Skin of body (tissue), 2 donors: ENCODE measurements around the gene CA9. TPM values are rescaled to one million over a fixed set of nuclear protein-coding genes. Genes with fewer than 3 reads are reported as not detected.

Experiments
- DNase-seq: peaks from one replicate; lab custom pipeline; 2025; lab: John Stamatoyannopoulos, UW
- total RNA-seq: library from RNA; depleted of rRNA; stranded (reverse); fragments of >200 nt; gene quantifications from one replicate; pipeline ENCODE4 v1.2.3, GENCODE V29; 2014

The CA9 gene
- total RNA-seq, 1 donor from 2014 or later, result 2.2 TPM

GRCh38 chr9:35690614-35691333 lies 17.0 kb downstream of the CA9 start:
- DNase-seq, result no peak

DNA sequence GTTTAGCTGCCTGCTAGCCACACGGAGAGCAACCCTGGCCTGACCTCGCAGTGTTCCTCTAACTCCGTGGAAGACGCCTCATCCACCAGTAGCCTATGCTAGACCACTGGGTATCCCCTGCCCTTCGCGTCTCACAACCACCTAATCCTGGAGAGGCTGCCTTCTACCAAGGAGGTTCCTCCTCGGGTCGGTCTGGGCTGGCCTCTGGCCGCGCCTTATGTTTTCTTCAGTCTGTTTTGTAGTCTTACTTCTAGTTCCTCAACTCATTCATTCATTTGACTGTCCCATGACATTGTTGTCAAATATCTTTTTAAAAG lies 17.6 kb downstream of the CA9 start:
- DNase-seq, result no peak

- no peak for DNase-seq
Measured at GRCh38 chr9:35691757-35692301, 18.1 kb downstream of the CA9 start.

DNA sequence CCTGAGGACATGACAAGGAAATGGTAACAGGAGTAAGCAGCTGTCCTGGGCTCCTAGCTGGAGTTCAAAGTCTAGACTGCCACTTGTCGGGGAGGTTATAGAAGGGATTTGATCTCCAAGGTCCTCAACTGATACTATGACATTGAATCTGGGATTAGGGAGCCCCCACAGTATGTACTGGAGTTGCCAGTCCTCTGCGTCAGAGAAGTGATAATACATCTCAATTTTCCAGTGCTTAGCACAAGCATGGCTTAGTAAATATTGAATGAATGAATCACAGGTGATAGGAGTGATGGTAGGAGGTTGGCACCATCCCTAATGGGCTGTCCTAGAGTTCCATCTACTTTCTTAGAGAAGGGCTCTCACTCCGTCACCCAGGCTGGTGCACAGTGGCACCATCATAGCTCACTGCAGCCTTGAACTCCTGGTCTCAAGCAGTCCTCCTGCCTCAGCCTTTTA lies 22.2 kb downstream of the CA9 start:
- no peak for DNase-seq

GRCh38 chr9:35696520-35697215 lies 22.9 kb downstream of the CA9 start:
- peak; percentile 5 for DNase-seq

DNA sequence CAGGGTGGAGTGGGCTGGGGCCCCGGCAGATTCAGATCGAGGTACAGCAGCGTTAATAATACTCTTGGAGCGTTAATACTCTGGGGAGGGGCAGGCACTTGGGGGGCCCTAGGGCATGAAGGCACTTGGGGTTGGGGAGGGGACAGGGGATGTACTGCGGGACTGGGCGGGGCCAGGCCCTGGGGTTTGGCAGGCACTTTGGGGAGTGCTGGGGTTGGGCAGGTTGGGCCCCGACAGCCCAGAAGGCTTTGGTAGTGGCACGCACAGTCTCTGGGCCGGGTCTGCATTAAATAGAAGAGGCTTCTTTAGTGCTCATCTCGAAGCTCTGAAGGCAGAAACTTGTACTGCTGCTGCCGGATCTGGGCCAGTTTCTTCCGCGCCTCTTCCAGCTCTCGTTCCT lies 23.8 kb downstream of the CA9 start:
- no peak for DNase-seq

DNA sequence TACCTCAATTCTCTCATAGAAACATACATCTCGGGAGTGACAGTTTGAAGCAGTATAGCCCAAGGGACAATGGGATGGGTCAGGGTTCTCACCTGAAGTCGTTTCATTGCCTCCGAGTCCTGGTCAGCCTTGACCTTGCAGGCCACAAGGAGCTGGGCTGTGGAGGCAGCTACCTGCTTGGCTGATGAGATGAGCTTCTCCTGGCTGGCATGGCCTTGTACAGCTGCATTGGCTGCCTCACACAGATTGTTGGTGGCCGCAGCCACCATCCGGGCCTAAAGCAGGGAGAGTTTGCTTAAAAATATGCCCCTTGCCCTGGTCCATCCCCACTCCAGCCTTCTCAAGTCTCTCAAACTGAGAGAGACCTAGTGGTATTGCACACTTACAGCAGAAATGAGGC lies 24.5 kb downstream of the CA9 start:
- no peak for DNase-seq

GRCh38 chr9:35700031-35700430 lies 26.3 kb downstream of the CA9 start:
- no peak for DNase-seq

DNA sequence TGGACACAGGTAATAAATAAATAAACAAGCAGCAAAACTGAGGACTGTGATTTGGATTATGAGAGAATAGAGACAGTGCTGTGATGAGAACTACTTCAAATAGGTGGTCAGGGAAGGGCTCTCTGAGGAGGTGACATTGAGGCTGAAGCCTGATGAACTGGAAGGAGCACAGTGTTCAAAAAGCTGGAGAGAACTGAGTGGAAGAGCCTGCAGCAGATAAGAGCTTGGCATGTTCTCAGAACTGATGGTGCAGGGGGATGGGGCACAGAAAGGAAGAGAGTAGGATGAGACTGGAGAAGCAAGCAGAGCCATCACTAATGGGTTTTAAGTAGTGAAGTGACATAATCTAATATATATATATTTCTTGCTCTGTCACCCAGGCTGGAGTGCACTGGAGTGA lies 27.2 kb downstream of the CA9 start:
- DNase-seq, result no peak

DNA sequence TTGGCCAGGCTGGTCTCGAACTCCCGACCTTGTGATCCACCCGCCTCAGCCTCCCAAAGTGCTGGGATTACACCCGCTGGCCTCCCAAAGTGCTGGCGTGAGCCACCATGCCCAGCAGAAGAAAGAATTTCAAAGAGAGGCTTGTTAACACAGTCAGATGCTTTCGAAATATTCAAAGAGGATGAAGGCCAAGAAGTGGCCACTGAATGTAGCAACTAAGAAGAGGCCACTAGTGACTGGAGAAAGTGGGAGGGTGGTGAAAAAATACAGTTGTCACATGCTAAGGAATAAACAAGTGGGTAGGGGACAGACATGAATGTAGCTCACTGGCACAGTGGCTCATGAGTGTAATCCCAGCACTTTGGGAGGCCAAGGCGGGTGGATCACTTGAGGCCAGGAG lies 29.0 kb downstream of the CA9 start:
- no peak for DNase-seq

DNA sequence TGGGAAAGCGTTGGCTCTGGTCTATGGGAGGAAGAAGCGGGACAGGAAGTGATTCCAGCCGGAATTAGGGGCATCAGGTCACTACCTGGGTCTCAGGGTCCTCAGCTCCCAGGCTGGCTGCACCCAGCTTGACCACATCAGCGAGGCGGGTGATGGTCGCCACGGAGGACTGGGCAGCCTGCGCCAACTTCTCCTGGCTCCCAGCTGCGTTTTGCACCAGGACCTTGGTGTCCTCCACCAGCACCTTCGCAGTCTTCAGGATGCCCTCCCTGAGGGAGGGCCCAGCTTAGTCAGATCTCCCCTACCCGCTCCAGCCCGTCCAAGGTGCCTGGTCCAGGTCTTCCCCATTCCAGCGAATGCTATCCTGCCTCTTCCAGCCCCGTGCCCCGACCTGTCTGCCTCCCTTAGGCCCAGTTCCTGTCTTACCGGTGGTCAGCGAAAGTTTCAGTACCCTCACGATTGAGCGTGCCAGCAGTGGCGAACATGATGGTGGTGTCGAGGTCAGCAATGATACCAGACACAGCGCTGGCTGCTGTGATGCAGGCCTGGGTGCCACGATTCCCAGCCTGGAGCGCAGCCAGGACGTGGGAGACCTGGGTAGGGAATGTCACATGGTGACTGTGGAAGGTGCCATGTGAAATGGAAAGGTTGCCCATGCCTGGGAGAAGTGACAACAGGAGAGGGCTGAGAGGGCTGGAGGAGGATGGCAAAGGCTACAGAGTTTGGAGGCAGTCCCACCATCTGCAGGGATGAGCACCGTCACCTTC lies 30.4 kb downstream of the CA9 start:
- no peak for DNase-seq

DNA sequence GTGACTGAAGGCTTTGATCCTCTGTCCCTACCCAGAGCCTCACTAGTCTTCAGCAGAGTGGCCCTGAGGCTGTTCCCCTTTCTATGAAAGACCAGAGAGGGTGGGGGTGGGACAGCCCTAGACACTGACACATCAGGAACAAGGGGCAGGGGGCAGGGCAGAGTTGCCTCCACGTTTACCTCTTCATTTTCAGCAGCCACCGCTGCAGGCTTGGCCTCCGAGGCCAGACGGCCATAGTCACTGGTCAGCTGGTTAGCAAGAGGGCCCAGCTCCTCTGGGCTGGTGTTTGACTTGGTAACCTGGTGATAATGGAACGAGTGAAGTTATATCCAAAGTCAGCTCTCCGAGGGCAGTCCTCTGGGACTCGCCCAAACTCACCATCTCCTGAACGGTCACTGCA lies 31.6 kb downstream of the CA9 start:
- DNase-seq, result no peak

GRCh38 chr9:35705836-35706430 lies 32.2 kb downstream of the CA9 start:
- DNase-seq, result no peak

- no peak for DNase-seq
Measured at GRCh38 chr9:35706951-35707350, 33.2 kb downstream of the CA9 start.

DNA sequence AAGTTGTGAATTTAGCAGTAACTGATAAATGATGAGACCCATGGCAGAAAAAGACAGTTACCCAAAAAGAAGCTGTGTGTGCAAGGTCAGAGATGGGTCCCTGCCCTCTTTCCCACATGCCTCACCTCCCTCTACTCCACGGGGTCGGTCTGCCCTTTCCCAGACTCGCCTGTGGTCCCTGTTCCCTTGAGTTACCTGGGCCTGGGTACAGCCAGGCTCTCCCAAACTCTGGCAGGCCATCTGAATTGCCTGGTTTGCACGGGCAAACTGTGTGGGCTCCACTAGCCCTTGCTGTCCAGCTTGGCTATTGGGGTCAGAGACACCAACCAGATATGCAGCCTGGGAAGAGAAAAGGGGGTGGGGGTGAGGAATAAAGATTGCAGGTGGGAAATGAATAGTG lies 34.4 kb downstream of the CA9 start:
- DNase-seq, result no peak

GRCh38 chr9:35710818-35711500 lies 37.2 kb downstream of the CA9 start:
- no peak for DNase-seq

DNA sequence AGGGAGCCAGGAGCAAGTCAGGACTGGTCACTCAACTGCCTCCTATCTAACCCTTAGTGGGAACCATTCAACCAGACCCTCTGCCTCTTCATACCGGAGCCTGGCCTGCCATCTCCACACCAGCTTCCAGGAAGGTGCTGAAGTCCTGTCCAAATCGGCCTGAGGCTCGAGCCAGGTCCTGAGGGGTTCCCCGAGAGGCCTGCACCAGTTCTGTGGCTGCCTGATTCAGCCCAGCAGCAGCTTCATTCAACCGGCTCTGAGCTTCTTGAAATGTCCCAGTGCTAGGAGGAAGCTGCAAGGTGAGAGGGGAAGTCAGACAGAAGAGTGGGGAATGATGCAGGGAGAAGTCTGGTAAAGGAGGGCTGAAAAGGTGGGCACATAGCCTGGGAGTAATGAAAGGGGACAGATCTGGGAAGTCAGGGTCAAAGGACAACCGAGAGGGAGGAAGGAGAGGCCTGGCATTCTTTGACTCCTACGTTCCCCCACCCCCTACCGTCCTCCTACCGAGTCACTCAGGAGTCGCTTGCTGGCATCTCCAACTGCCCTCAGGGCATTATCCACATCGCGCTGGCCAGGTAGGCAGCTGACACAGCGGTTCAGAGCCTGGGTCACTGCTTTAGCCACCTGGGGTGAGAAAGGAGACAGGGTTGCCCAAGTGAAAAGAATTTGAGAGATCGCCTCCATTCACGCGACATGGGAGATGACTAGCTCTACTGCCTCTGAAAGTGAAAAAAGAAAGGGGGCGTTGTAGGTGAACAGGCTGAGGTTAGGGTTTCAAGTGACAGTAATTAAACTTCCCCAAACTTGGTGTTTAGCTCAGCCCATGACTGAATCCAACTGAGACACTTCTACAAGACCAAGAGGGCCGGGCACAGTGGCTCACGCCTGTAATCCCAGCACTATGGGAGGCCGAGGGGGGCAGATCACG lies 38.0 kb downstream of the CA9 start:
- DNase-seq, result no peak

- DNase-seq, result no peak
Measured at GRCh38 chr9:35712762-35713400, 39.2 kb downstream of the CA9 start.

GRCh38 chr9:35713578-35713977 lies 39.9 kb downstream of the CA9 start:
- no peak for DNase-seq

DNA sequence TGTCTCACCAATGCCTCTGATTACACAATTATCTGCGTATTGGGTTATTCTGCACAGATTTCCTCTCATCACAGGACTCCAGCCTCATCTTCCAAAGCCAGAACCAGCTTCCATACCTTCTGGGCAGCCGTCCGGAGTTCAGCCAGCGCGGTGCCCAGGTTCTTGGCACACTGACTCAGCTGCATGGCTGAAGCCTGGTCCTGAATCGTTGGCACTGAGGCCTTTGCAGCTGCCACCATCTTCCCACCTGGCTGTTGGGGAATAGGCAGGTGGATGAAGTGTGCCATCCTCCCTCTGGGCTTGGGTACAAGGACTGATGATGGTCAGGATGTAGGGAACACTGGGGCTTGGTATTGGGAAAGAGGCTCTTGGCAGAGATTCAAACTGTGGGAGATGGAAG lies 40.4 kb downstream of the CA9 start:
- DNase-seq, result no peak
